H1 (cell line): ENCODE data around the gene UBC. TPM values are rescaled to one million over a fixed set of nuclear protein-coding genes. Genes with fewer than 3 reads are reported as not detected.
"Not testable (repeated sequence)": the region's sequence is repeated elsewhere in the genome, so short reads cannot be mapped to it uniquely, and the experiment has no call there.

Source experiments
- CTCF ChIA-PET: fragments of 300-600 bp; sonication (Branson Sonifier 250); formaldehyde crosslinking; loops from one replicate; lab custom pipeline; 2021; ENCODE audit not compliant: partially characterized antibody; lab: Charles Lee
- POLR2A ChIA-PET: fragments of 300-600 bp; sonication (Branson Sonifier 250); formaldehyde crosslinking; loops from one replicate; lab custom pipeline; 2021; ENCODE audit warnings: inconsistent platforms; ENCODE audit not compliant: partially characterized antibody; lab: Charles Lee
- DNase-seq, 2 experiments: peaks; one replicate each; pipeline versions ENCODE4 v3.0.0 to v3.0.0-alpha.2; 2010 to 2022; ENCODE audit warnings: low spot score in 2 of 2, low read depth in 1 of 2, mixed read lengths in 1 of 2
- FAIRE-seq: peaks from 2 replicates; lab custom pipeline; 2011; peaks lifted over from hg19 to GRCh38; lab: Jason Lieb, UNC
- H2AFZ ChIP-seq: 2 replicates; pipeline ENCODE4 v1.8.1; 2012; ENCODE audit warnings: low read length, inconsistent platforms
- H2AK5ac ChIP-seq: 2 replicates; pipeline ENCODE4 v1.6.1; 2013; ENCODE audit warnings: low read depth, low read length
- H2BK120ac ChIP-seq: replicated peaks from 2 replicates; pipeline ENCODE3; 2013; ENCODE audit warnings: low read depth, low read length, inconsistent platforms
- H2BK12ac ChIP-seq: 2 replicates; pipeline ENCODE4 v1.6.1; 2013; ENCODE audit warnings: low read depth, low read length
- H2BK15ac ChIP-seq: 2 replicates; pipeline ENCODE4 v1.6.1; 2013; ENCODE audit warnings: low read length
- H2BK20ac ChIP-seq: 2 replicates; pipeline ENCODE4 v1.6.1; 2013; ENCODE audit warnings: low read length
- H2BK5ac ChIP-seq: 2 replicates; pipeline ENCODE4 v1.6.1; 2013; ENCODE audit warnings: low read depth, low read length
- H3K14ac ChIP-seq: 2 replicates; pipeline ENCODE4 v1.6.1; 2013; ENCODE audit warnings: inconsistent platforms; ENCODE audit not compliant: insufficient read length
- H3K18ac ChIP-seq: 2 replicates; pipeline ENCODE4 v1.6.1; 2013; ENCODE audit warnings: low read length; ENCODE audit errors: extremely low read depth
- H3K23ac ChIP-seq: 2 replicates; pipeline ENCODE4 v1.6.1; 2013; ENCODE audit warnings: inconsistent platforms; ENCODE audit not compliant: insufficient read length
- H3K23me2 ChIP-seq: 2 replicates; pipeline ENCODE4 v1.6.1; 2013; ENCODE audit warnings: low read depth, low read length
- H3K27ac ChIP-seq: 2 replicates; pipeline ENCODE4 v1.6.1; 2011; ENCODE audit warnings: low read depth, low read length, inconsistent platforms
- H3K27me3 ChIP-seq, 4 experiments: replicated peaks in 1 of 4; 1 replicate in 1 of 4; 2 replicates in 3 of 4; pipeline versions ENCODE4 v1.6.1 to v1.8.1; 2011 to 2013; ENCODE audit warnings: low read length in 3 of 4, mild to moderate bottlenecking in 3 of 4, inconsistent platforms in 2 of 4, mixed read lengths in 2 of 4, moderate library complexity in 1 of 4; ENCODE audit not compliant: control insufficient read depth in 3 of 4, insufficient read depth in 3 of 4; ENCODE audit errors: extremely low read depth in 1 of 4
- H3K36me3 ChIP-seq, 4 experiments: 2 replicates each; pipeline versions ENCODE4 v1.6.1 to v1.8.1; 2011 to 2013; ENCODE audit warnings: mild to moderate bottlenecking in 4 of 4, low read length in 3 of 4, moderate library complexity in 2 of 4, control low read depth in 1 of 4, inconsistent platforms in 1 of 4; ENCODE audit not compliant: insufficient read depth in 4 of 4, control insufficient read depth in 2 of 4
- H3K4ac ChIP-seq: replicated peaks from 2 replicates; pipeline ENCODE3; 2013; ENCODE audit warnings: low read length, low read depth, mixed read lengths, inconsistent platforms; ENCODE audit not compliant: insufficient read length
- H3K4me1 ChIP-seq, 4 experiments: replicated peaks in 1 of 4; 1 replicate in 1 of 4; 2 replicates in 3 of 4; pipeline versions ENCODE4 v1.6.1 to v1.8.1; 2011 to 2013; ENCODE audit warnings: low read length in 3 of 4, inconsistent platforms in 2 of 4, mixed read lengths in 1 of 4; ENCODE audit not compliant: insufficient read depth in 4 of 4, control insufficient read depth in 3 of 4
- H3K4me2 ChIP-seq, 2 experiments: 2 replicates each; pipeline versions ENCODE4 v1.6.1 to v1.8.1; 2011 to 2013; ENCODE audit warnings: low read depth in 2 of 2, low read length in 2 of 2, control low read depth in 1 of 2, inconsistent platforms in 1 of 2, mild to moderate bottlenecking in 1 of 2; ENCODE audit not compliant: insufficient read depth in 1 of 2
- H3K4me3 ChIP-seq, 4 experiments: fragments of 200-600, 300-600 bp in 1 of 4; sonication (generic), shearing (Covaris generic), sonication (Bioruptor Twin) in 1 of 4; 2 replicates each; pipeline versions ENCODE4 v1.5.1 to v1.8.1; 2011 to 2016; ENCODE audit warnings: low read length in 4 of 4, low read depth in 3 of 4, control low read depth in 2 of 4, inconsistent platforms in 2 of 4, mild to moderate bottlenecking in 2 of 4, mixed read lengths in 1 of 4, moderate library complexity in 1 of 4; ENCODE audit not compliant: insufficient read depth in 2 of 4; ENCODE audit errors: extremely low read depth in 1 of 4
- H3K56ac ChIP-seq: replicated peaks from 2 replicates; pipeline ENCODE3; 2013; ENCODE audit warnings: low read depth, mild to moderate bottlenecking, mixed read lengths, low read length, inconsistent platforms; ENCODE audit not compliant: insufficient read length
- H3K79me1 ChIP-seq: 2 replicates; pipeline ENCODE4 v1.6.1; 2013; ENCODE audit warnings: low read depth, low read length, control low read depth
- H3K79me2 ChIP-seq, 2 experiments: 2 replicates each; pipeline versions ENCODE4 v1.6.1 to v1.8.1; 2012 to 2013; ENCODE audit warnings: low read length in 2 of 2, mild to moderate bottlenecking in 2 of 2, inconsistent platforms in 1 of 2; ENCODE audit not compliant: insufficient read depth in 2 of 2, control insufficient read depth in 1 of 2
- H3K9ac ChIP-seq, 4 experiments: replicated peaks in 1 of 4; 1 replicate in 1 of 4; 2 replicates in 3 of 4; pipeline versions ENCODE4 v1.6.1 to v1.8.1; 2011 to 2013; ENCODE audit warnings: low read depth in 3 of 4, low read length in 3 of 4, control low read depth in 2 of 4, mild to moderate bottlenecking in 2 of 4, moderate library complexity in 2 of 4, inconsistent platforms in 1 of 4; ENCODE audit errors: extremely low read depth in 1 of 4
- H3K9me3 ChIP-seq, 2 experiments: 2 replicates each; pipeline versions ENCODE4 v1.6.1 to v1.8.1; 2012 to 2013; ENCODE audit warnings: mild to moderate bottlenecking in 2 of 2, moderate library complexity in 2 of 2, control low read depth in 1 of 2, inconsistent platforms in 1 of 2, low read depth in 1 of 2, low read length in 1 of 2, mixed read lengths in 1 of 2; ENCODE audit not compliant: insufficient read depth in 2 of 2
- H4K20me1 ChIP-seq, 2 experiments: replicated peaks in 1 of 2; 2 replicates each; pipeline versions ENCODE3 to v1.8.1; 2011 to 2013; ENCODE audit warnings: inconsistent platforms in 2 of 2, low read length in 2 of 2, mild to moderate bottlenecking in 1 of 2; ENCODE audit not compliant: insufficient read depth in 2 of 2, control insufficient read depth in 1 of 2
- H4K5ac ChIP-seq: 2 replicates; pipeline ENCODE4 v1.6.1; 2013; ENCODE audit warnings: low read length, low read depth, mixed read lengths, inconsistent platforms; ENCODE audit not compliant: insufficient read length
- H4K8ac ChIP-seq: 2 replicates; pipeline ENCODE4 v1.8.0; 2013; ENCODE audit warnings: mild to moderate bottlenecking, moderate library complexity, low read length, inconsistent platforms; ENCODE audit not compliant: insufficient read depth; ENCODE audit errors: extremely low read depth
- H4K91ac ChIP-seq: replicated peaks from 2 replicates; pipeline ENCODE3; 2013; ENCODE audit warnings: low read length, mixed read lengths, inconsistent platforms; ENCODE audit not compliant: insufficient read length
- WGBS, 2 experiments: shearing (Covaris generic) in 1 of 2; methylation state at CpG; one replicate each; pipeline versions ENCODE4 v1.1.6 to v1.1.7; 2013 to 2015; ENCODE audit warnings: low lambda C conversion rate in 2 of 2, mixed read lengths in 2 of 2, inconsistent platforms in 1 of 2, low coverage in 1 of 2, missing lambda C conversion rate in 1 of 2; ENCODE audit not compliant: insufficient replicate concordance in 2 of 2, insufficient coverage in 1 of 2, insufficient read length in 1 of 2; ENCODE audit errors: extremely low coverage in 1 of 2, missing lambda C conversion rate in 1 of 2; 5-methylcytosine and 5-hydroxymethylcytosine counted together
- polyA plus RNA-seq, 7 experiments: library from polyadenylated mRNA; depleted of rRNA in 3 of 7; stranded (reverse) in 5 of 7; unstranded in 2 of 7; fragments of >200 nt in 5 of 7; fragments of 200-250 nt in 2 of 7; gene quantifications; 1 replicate in 5 of 7; 2 replicates in 1 of 7; 4 replicates in 1 of 7; pipeline versions ENCODE4 v1.2.1 to v1.2.3, GENCODE V29; 2011 to 2013; ENCODE audit warnings: missing spikeins in 2 of 7, mixed read lengths in 2 of 7
- total RNA-seq: library from RNA; stranded (reverse); fragmentation: NEBNext Ultra II Directional; extraction: Animal tissue kit (Norgen Biotek cat#: 25700); gene quantifications from 2 replicates; pipeline ENCODE4 v1.2.1, GENCODE V29; 2021

UBC gene
- total and polyA plus RNA-seq, 2 of the 8 experiments (the other 6 are each of a cell fraction or from before 2014, with no cell fraction given): 559 to 749 TPM

- H3K9me3 ChIP-seq, H3K27ac ChIP-seq, H3K4ac ChIP-seq, FAIRE-seq, H3K4me3 ChIP-seq, H3K18ac ChIP-seq, DNase-seq, H4K91ac ChIP-seq, H2BK5ac ChIP-seq, H2BK15ac ChIP-seq, H3K27me3 ChIP-seq, H2BK20ac ChIP-seq, H3K14ac ChIP-seq, H2AK5ac ChIP-seq, H3K23ac ChIP-seq, H3K4me1 ChIP-seq, H3K23me2 ChIP-seq, H3K79me1 ChIP-seq, H4K5ac ChIP-seq, H2BK12ac ChIP-seq, H3K56ac ChIP-seq, H3K9ac ChIP-seq, H2AFZ ChIP-seq, H4K8ac ChIP-seq, H2BK120ac ChIP-seq: not testable (repeated sequence)
- peaks cover 12 to 28% (median 23%) of the 10 kb centered on the region in 4 experiments; a peak in 7 of 8 replicates for H3K36me3 ChIP-seq
- H3K79me2 ChIP-seq: peaks cover 8 to 30% of the 10 kb centered on the region in 2 experiments
- 92% methylated on average over 6 of the region's 6 CpGs; no CpG with 5 or more reads in 1 of the 2 experiments for WGBS, 2 experiments
- ChIA-PET CTCF (interaction anchor here (1.0 to 8.2 kb wide), 2 partner anchors 10 to 25 kb away, joined by 3 to 141 read pairs; no protein-coding TSS in a partner anchor), POLR2A (interaction anchor here (0.9 to 4.1 kb wide), 9 partner anchors 10 to 165 kb away, joined by 3 to 18 read pairs (median 7); no protein-coding TSS in a partner anchor)
- H3K4me2 ChIP-seq: 0 out of 4 replicates have a peak overlapping the region, but pooled peaks of 1 of the 2 experiments have one; percentile 10
- peaks cover 16 to 19% of the 10 kb centered on the region in 2 experiments for H4K20me1 ChIP-seq
Observed at GRCh38 chr12:124911521-124911920, 2.9 kb downstream of the UBC start.
